HG03439 (cell line): Measurements from ENCODE around the gene IST1.

Source experiments
- ATAC-seq: cut with Tn5 transposase; IDR thresholded peaks from one replicate; pipeline ENCODE4 v1.9.1; 2021; ENCODE audit warnings: mild to moderate bottlenecking, moderate library complexity; ENCODE audit not compliant: unreplicated experiment

IST1 gene

GRCh38 chr16:71961066-71962039, 66.0 kb downstream of the IST1 start:
- ATAC-seq: no peak

- no peak for ATAC-seq
Observed at GRCh38 chr16:71963125-71963875, 68.0 kb downstream of the IST1 start.

- ATAC-seq: no peak
Observed at GRCh38 chr16:71965223-71965622, 69.9 kb downstream of the IST1 start.

GRCh38 chr16:71966932-71967331, 71.6 kb downstream of the IST1 start:
- no peak for ATAC-seq

GRCh38 chr16:71969353-71969752, 74.0 kb downstream of the IST1 start:
- no peak for ATAC-seq

GRCh38 chr16:71971571-71971970, 76.2 kb downstream of the IST1 start:
- no peak for ATAC-seq

- no peak for ATAC-seq
Observed at GRCh38 chr16:71972356-71972755, 77.0 kb downstream of the IST1 start.

GRCh38 chr16:71973001-71973400, 77.7 kb downstream of the IST1 start:
- no peak for ATAC-seq

GRCh38 chr16:71974068-71974818, 78.9 kb downstream of the IST1 start:
- no peak for ATAC-seq
